Measurements from ENCODE around the gene NHEJ1.
A peak's percentile ranks its signal among the peaks of the same experiment; 100 is the strongest.
"Not testable (repeated sequence)": the region's sequence is repeated elsewhere in the genome, so short reads cannot be mapped to it uniquely, and the experiment has no call there.

The NHEJ1 gene

GRCh38 chr2:219160186-219161017 is at the start of gene NHEJ1:
Gene NHEJ1 (minus strand): TSS chr2:219160815. CDS start chr2:219158362, 2,453 bp downstream.
- DNase-seq = peak; percentile 86

- DNase-seq = no peak
Measured at GRCh38 chr2:219209236-219210195, 48.9 kb upstream of the NHEJ1 start.

GRCh38 chr2:219207884-219208740 is 47.5 kb upstream of the NHEJ1 start:
- no peak for DNase-seq

GRCh38 chr2:219207134-219207883 is 46.7 kb upstream of the NHEJ1 start:
- no peak for DNase-seq

- DNase-seq = peak; percentile 93
Measured at GRCh38 chr2:219206328-219207133, 45.9 kb upstream of the NHEJ1 start, which contains the start of gene ZFAND2B. Gene ZFAND2B (plus strand): TSS chr2:219206782. CDS start chr2:219206988, 206 bp downstream.

- no peak for DNase-seq
Measured at GRCh38 chr2:219205981-219206327, 45.3 kb upstream of the NHEJ1 start.

GRCh38 chr2:219205165-219205538 is 44.5 kb upstream of the NHEJ1 start:
- DNase-seq = no peak

GRCh38 chr2:219204425-219205164 is 44.0 kb upstream of the NHEJ1 start:
- no peak for DNase-seq

- not testable (repeated sequence) for DNase-seq
Measured at GRCh38 chr2:219201331-219201730, 40.7 kb upstream of the NHEJ1 start.

GRCh38 chr2:219200502-219201326 is 40.1 kb upstream of the NHEJ1 start:
- not testable (repeated sequence) for DNase-seq

GRCh38 chr2:219199470-219200211 is 39.0 kb upstream of the NHEJ1 start:
- DNase-seq = no peak

GRCh38 chr2:219198974-219199373 is 38.4 kb upstream of the NHEJ1 start:
- no peak for DNase-seq

GRCh38 chr2:219197388-219197787 is 36.8 kb upstream of the NHEJ1 start:
- no peak for DNase-seq

GRCh38 chr2:219186754-219187456 is 26.3 kb upstream of the NHEJ1 start:
- no peak for DNase-seq

- DNase-seq = no peak
Measured at GRCh38 chr2:219184121-219184520, 23.5 kb upstream of the NHEJ1 start.

- DNase-seq = no peak
Measured at GRCh38 chr2:219183151-219183772, 22.6 kb upstream of the NHEJ1 start.
